ENCODE measurements around the gene RNF130. TPM values are rescaled to one million over a fixed set of nuclear protein-coding genes. Genes with fewer than 3 reads are reported as not detected.

Gene RNF130
- total and polyA plus RNA-seq, 2 donors from 2014 or later: 73.9 to 88.1 TPM

GRCh38 chr5:180007582-180007981, 64.0 kb downstream of the RNF130 start:
- no peaks in the 10 kb centered on the region for H3K27me3 ChIP-seq (ENCODE audit: control insufficient read depth, insufficient read depth, low read length)
- H3K36me3 ChIP-seq (ENCODE audit: control insufficient read depth in 2 of 3, insufficient read depth in 3 of 3, low read length in 3 of 3): peaks cover 0 to 8% (median 2%) of the 10 kb centered on the region in 3 donors
- TF ChIP-seq CTCF (IDR thresholded peaks at IDR 0.05; ENCODE audit: borderline replicate concordance, extremely low read depth, insufficient read depth): no peak
- no peak overlapping the region for H3K4me3 ChIP-seq (ENCODE audit: low read length in 3 of 3)
- no peak overlapping the region for H3K9ac ChIP-seq (ENCODE audit: low read length in 3 of 3)
- no peaks in the 10 kb centered on the region for H3K9me3 ChIP-seq (ENCODE audit: control insufficient read depth in 2 of 3, insufficient read depth in 1 of 3, low read length in 3 of 3)
- H3K27ac ChIP-seq (ENCODE audit: low read depth in 2 of 2, low read length in 2 of 2): no peak overlapping the region
- H3K4me1 ChIP-seq (ENCODE audit: control insufficient read depth in 2 of 3, insufficient read depth in 2 of 3, low read depth in 1 of 3, low read length in 3 of 3): no peaks in the 10 kb centered on the region
- no peak for FAIRE-seq
- intact Hi-C loops (cut with DNase I): no loop called here
- DNase-seq: peak in 1 of 5 donors; percentile 17

GRCh38 chr5:180006141-180006540, 65.4 kb downstream of the RNF130 start:
- FAIRE-seq (no peak), DNase-seq (peak in 2 of 5 donors; percentile 24 to 29)
- Histone ChIP-seq H3K4me3 (ENCODE audit: low read length in 3 of 3) (no peak overlapping the region), H3K9me3 (ENCODE audit: control insufficient read depth in 2 of 3, insufficient read depth in 1 of 3, low read length in 3 of 3) (no peaks in the 10 kb centered on the region), H3K27me3 (ENCODE audit: control insufficient read depth, insufficient read depth, low read length) (no peaks in the 10 kb centered on the region), H3K9ac (ENCODE audit: low read length in 3 of 3) (no peak overlapping the region), H3K27ac (ENCODE audit: low read depth in 2 of 2, low read length in 2 of 2) (no peak overlapping the region), H3K4me1 (ENCODE audit: control insufficient read depth in 2 of 3, insufficient read depth in 2 of 3, low read depth in 1 of 3, low read length in 3 of 3) (no peaks in the 10 kb centered on the region), H3K36me3 (ENCODE audit: control insufficient read depth in 2 of 3, insufficient read depth in 3 of 3, low read length in 3 of 3) (peaks cover 0 to 9% (median 2%) of the 10 kb centered on the region in 3 donors)
- no peak for TF ChIP-seq CTCF (IDR thresholded peaks at IDR 0.05; ENCODE audit: borderline replicate concordance, extremely low read depth, insufficient read depth)
- intact Hi-C loops (cut with DNase I): no loop called here

GRCh38 chr5:180003127-180003526, 68.4 kb downstream of the RNF130 start:
- Histone ChIP-seq H3K9ac (ENCODE audit: low read length in 3 of 3) (no peak overlapping the region), H3K27me3 (ENCODE audit: control insufficient read depth, insufficient read depth, low read length) (no peaks in the 10 kb centered on the region), H3K36me3 (ENCODE audit: control insufficient read depth in 2 of 3, insufficient read depth in 3 of 3, low read length in 3 of 3) (peaks cover 0 to 5% (median 0%) of the 10 kb centered on the region in 3 donors), H3K9me3 (ENCODE audit: control insufficient read depth in 2 of 3, insufficient read depth in 1 of 3, low read length in 3 of 3) (no peaks in the 10 kb centered on the region), H3K27ac (ENCODE audit: low read depth in 2 of 2, low read length in 2 of 2) (no peak overlapping the region), H3K4me1 (ENCODE audit: control insufficient read depth in 2 of 3, insufficient read depth in 2 of 3, low read depth in 1 of 3, low read length in 3 of 3) (no peaks in the 10 kb centered on the region), H3K4me3 (ENCODE audit: low read length in 3 of 3) (no peak overlapping the region)
- no peak for DNase-seq
- intact Hi-C loops (cut with DNase I): no loop called here
- FAIRE-seq: no peak
- no peak for TF ChIP-seq CTCF (IDR thresholded peaks at IDR 0.05; ENCODE audit: borderline replicate concordance, extremely low read depth, insufficient read depth)

GRCh38 chr5:180001742-180002141, 69.8 kb downstream of the RNF130 start:
- H3K9ac ChIP-seq (ENCODE audit: low read length in 3 of 3): no peak overlapping the region
- peaks cover 0 to 5% (median 0%) of the 10 kb centered on the region in 3 donors for H3K36me3 ChIP-seq (ENCODE audit: control insufficient read depth in 2 of 3, insufficient read depth in 3 of 3, low read length in 3 of 3)
- no peak for TF ChIP-seq CTCF (IDR thresholded peaks at IDR 0.05; ENCODE audit: borderline replicate concordance, extremely low read depth, insufficient read depth)
- H3K9me3 ChIP-seq (ENCODE audit: control insufficient read depth in 2 of 3, insufficient read depth in 1 of 3, low read length in 3 of 3): no peaks in the 10 kb centered on the region
- DNase-seq: no peak
- intact Hi-C loops (cut with DNase I): no loop called here
- FAIRE-seq: no peak
- no peaks in the 10 kb centered on the region for H3K4me1 ChIP-seq (ENCODE audit: control insufficient read depth in 2 of 3, insufficient read depth in 2 of 3, low read depth in 1 of 3, low read length in 3 of 3)
- no peak overlapping the region for H3K4me3 ChIP-seq (ENCODE audit: low read length in 3 of 3)
- no peaks in the 10 kb centered on the region for H3K27me3 ChIP-seq (ENCODE audit: control insufficient read depth, insufficient read depth, low read length)
- H3K27ac ChIP-seq (ENCODE audit: low read depth in 2 of 2, low read length in 2 of 2): no peak overlapping the region
